HepG2 (cell line): Measurements from ENCODE around the gene AQP11. TPM values are rescaled to one million over a fixed set of nuclear protein-coding genes. Genes with fewer than 3 reads are reported as not detected.

Experiments used
- ARNT ChIP-seq: fragments of 450-650 bp; IDR thresholded peaks from 2 replicates; pipeline ENCODE4 v1.6.1; 2017
- BCL6 ChIP-seq: IDR thresholded peaks from 2 replicates; pipeline ENCODE4 v1.6.1; 2016; ENCODE audit warnings: missing genetic modification reagents, missing compliant biosample characterization
- EZH2 ChIP-seq: conservative IDR thresholded peaks from 2 replicates; pipeline ENCODE4 v1.6.1; 2012; ENCODE audit warnings: mild to moderate bottlenecking, low read depth, low read length, moderate library complexity
- GATA4 ChIP-seq: sonication (generic); IDR thresholded peaks from 2 replicates; pipeline ENCODE4 v1.6.1; 2016; ENCODE audit warnings: antibody characterized with exemption, low read depth, borderline replicate concordance
- GMEB1 ChIP-seq: sonication (generic); formaldehyde crosslinking; IDR thresholded peaks from 2 replicates; pipeline ENCODE4 v1.5.1; 2020; ENCODE audit warnings: missing genetic modification reagents, mild to moderate bottlenecking, borderline replicate concordance
- ISX ChIP-seq: sonication (generic); formaldehyde crosslinking; conservative IDR thresholded peaks from 2 replicates; pipeline ENCODE4 v1.5.0; 2020; ENCODE audit warnings: missing genetic modification reagents
- MXD1 ChIP-seq: sonication (generic); formaldehyde crosslinking; IDR thresholded peaks from 2 replicates; pipeline ENCODE4 v1.4.0; 2020; ENCODE audit warnings: mild to moderate bottlenecking, missing genetic modification reagents
- NR2F1 ChIP-seq, 2 experiments: fragments of 450-650 bp in 1 of 2; formaldehyde crosslinking in 1 of 2; IDR thresholded peaks; 2 replicates each; pipeline versions ENCODE4 v1.5.0 to v1.6.1; 2016 to 2020; ENCODE audit warnings: mild to moderate bottlenecking in 1 of 2, missing compliant biosample characterization in 1 of 2, missing genetic modification reagents in 1 of 2, moderate library complexity in 1 of 2
- POGZ ChIP-seq: sonication (generic); formaldehyde crosslinking; IDR thresholded peaks from 2 replicates; pipeline ENCODE4 v1.4.0; 2020; ENCODE audit warnings: mild to moderate bottlenecking, missing genetic modification reagents
- PRDM4 ChIP-seq: sonication (generic); formaldehyde crosslinking; IDR thresholded peaks from 2 replicates; pipeline ENCODE4 v1.9.0; 2021; ENCODE audit warnings: missing genetic modification reagents, borderline replicate concordance
- SMAD1 ChIP-seq: sonication (generic); formaldehyde crosslinking; IDR thresholded peaks from 2 replicates; pipeline ENCODE4 v1.4.0; 2020; ENCODE audit warnings: missing genetic modification reagents, low read depth, mild to moderate bottlenecking, borderline replicate concordance
- TAF1 ChIP-seq: sonication (generic); formaldehyde crosslinking; IDR thresholded peaks from 2 replicates; pipeline ENCODE4 v1.4.0; 2020; ENCODE audit warnings: missing genetic modification reagents
- USF2 ChIP-seq, 2 experiments: sonication (generic) in 1 of 2; formaldehyde crosslinking in 1 of 2; IDR thresholded peaks; 2 replicates each; pipeline versions ENCODE4 v1.5.1 to v1.6.1; 2011 to 2020; ENCODE audit warnings: borderline replicate concordance in 1 of 2, low read depth in 1 of 2, low read length in 1 of 2, mild to moderate bottlenecking in 1 of 2, missing genetic modification reagents in 1 of 2, moderate library complexity in 1 of 2
- ZBTB38 ChIP-seq: sonication (generic); formaldehyde crosslinking; IDR thresholded peaks from 2 replicates; pipeline ENCODE4 v1.5.1; 2020; ENCODE audit warnings: mild to moderate bottlenecking, missing genetic modification reagents
- ZBTB8A ChIP-seq: sonication (generic); formaldehyde crosslinking; IDR thresholded peaks from 2 replicates; pipeline ENCODE4 v1.4.0; 2020; ENCODE audit warnings: mild to moderate bottlenecking, low read depth, missing genetic modification reagents, borderline replicate concordance
- ZNF367 ChIP-seq: sonication (generic); formaldehyde crosslinking; IDR thresholded peaks from 2 replicates; pipeline ENCODE4 v1.4.0; 2020; ENCODE audit warnings: missing genetic modification reagents, borderline replicate concordance
- ZNF709 ChIP-seq: sonication (generic); formaldehyde crosslinking; IDR thresholded peaks from 2 replicates; pipeline ENCODE4 v1.5.0; 2020; ENCODE audit warnings: mild to moderate bottlenecking, missing genetic modification reagents
- ZNF780A ChIP-seq: sonication (generic); formaldehyde crosslinking; IDR thresholded peaks from 2 replicates; pipeline ENCODE4 v1.8.0; 2022; ENCODE audit warnings: mild to moderate bottlenecking, missing genetic modification reagents, moderate library complexity
- ZNF891 ChIP-seq: sonication (generic); formaldehyde crosslinking; IDR thresholded peaks from 2 replicates; pipeline ENCODE4 v1.5.0; 2020; ENCODE audit warnings: mild to moderate bottlenecking, missing genetic modification reagents
- polyA plus RNA-seq, 8 experiments: library from polyadenylated mRNA; depleted of rRNA in 3 of 8; stranded (reverse) in 7 of 8; unstranded in 1 of 8; fragments of >200 nt; fragmentation: Illumina TruSeq in 4 of 8; extraction: Trizol in 4 of 8; gene quantifications; 2 replicates each; pipeline versions ENCODE4 v1.2.1 to v1.2.3, GENCODE V29; 2011 to 2016; ENCODE audit warnings: low read depth in 4 of 8, missing spikeins in 1 of 8, mixed read lengths in 1 of 8; ENCODE audit not compliant: insufficient read depth in 1 of 8
- total RNA-seq, 5 experiments: library from RNA; depleted of rRNA; stranded (reverse); fragments of >200 nt; fragmentation: Illumina TruSeq; extraction: Trizol; gene quantifications; 2 replicates each; pipeline ENCODE4 v1.2.3, GENCODE V29; 2016; ENCODE audit warnings: low read depth in 1 of 5

The AQP11 gene
- total and polyA plus RNA-seq, 2 of the 13 experiments (the other 11 are each of a cell fraction or from before 2014, with no cell fraction given), result 10.4 to 15.3 TPM

- TF ChIP-seq GATA4 (peak; percentile 68; the same call in 1 of the 2 replicates), ISX (CRISPR knock-in tag) (peak; percentile 61; the same call in 1 of the 2 replicates), NR2F1 (CRISPR knock-in tag; IDR thresholded peaks at IDR 0.05) (no peak), SMAD1 (CRISPR knock-in tag) (peak; percentile 30; the same call in 1 of the 2 replicates), ZNF891 (CRISPR knock-in tag) (peak; percentile 87; the same call in 1 of the 2 replicates), PRDM4 (CRISPR knock-in tag) (no peak), BCL6 (CRISPR knock-in tag) (peak; percentile 82), MXD1 (no peak), USF2 (IDR thresholded peaks at IDR 0.05; ENCODE audit: low read depth, low read length) (no peak), USF2 (CRISPR knock-in tag; IDR thresholded peaks at IDR 0.05; ENCODE audit: borderline replicate concordance) (no peak), ZBTB38 (CRISPR knock-in tag) (peak; percentile 91), GMEB1 (CRISPR knock-in tag) (peak; percentile 75; the same call in 1 of the 2 replicates), POGZ (CRISPR knock-in tag) (peak; percentile 85), ZNF709 (CRISPR knock-in tag) (peak; percentile 89), ZNF780A (CRISPR knock-in tag) (0 out of 2 replicates have a peak, but pooled peaks have one; percentile 40), ZBTB8A (CRISPR knock-in tag) (no peak), ARNT (no peak), EZH2 (no peak), TAF1 (CRISPR knock-in tag) (peak; percentile 96), ZNF367 (CRISPR knock-in tag) (peak; percentile 28; the same call in 1 of the 2 replicates)
Observed at GRCh38 chr11:77637345-77638165, 47.8 kb downstream of the AQP11 start, which contains the start of gene CLNS1A (continued).
